Lower lobe of right lung (tissue), 2 donors: ENCODE measurements around the gene PALD1. TPM values are rescaled to one million over a fixed set of nuclear protein-coding genes. Genes with fewer than 3 reads are reported as not detected.

Experiments used
- ATAC-seq, 2 donors: fragments of 200-7000 bp; cut with Tn5 transposase; one replicate each; pipeline ENCODE4 v1.9.1; 2020 to 2022; ENCODE audit warnings: mild to moderate bottlenecking in 2 of 2, moderate library complexity in 2 of 2
- DNase-seq: peaks from one replicate; pipeline ENCODE4 v3.0.0-alpha.2; 2020
- H3K27ac ChIP-seq: fragments of 200-600 bp; one replicate; pipeline ENCODE4 v1.8.0; 2022
- H3K27me3 ChIP-seq: fragments of 200-600 bp; one replicate; pipeline ENCODE4 v1.8.0; 2022; ENCODE audit warnings: low read depth
- H3K36me3 ChIP-seq: fragments of 200-600 bp; one replicate; pipeline ENCODE4 v1.8.0; 2022; ENCODE audit warnings: mild to moderate bottlenecking
- H3K4me1 ChIP-seq: fragments of 200-600 bp; one replicate; pipeline ENCODE4 v1.8.0; 2022
- H3K4me3 ChIP-seq: fragments of 200-600 bp; one replicate; pipeline ENCODE4 v1.8.0; 2022; ENCODE audit warnings: mild to moderate bottlenecking
- H3K9me3 ChIP-seq: fragments of 200-600 bp; one replicate; pipeline ENCODE4 v1.8.0; 2022
- CTCF ChIP-seq: fragments of 200-600 bp; IDR thresholded peaks from one replicate; pipeline ENCODE4 v1.8.0; 2022; ENCODE audit warnings: antibody characterized with exemption, mild to moderate bottlenecking
- intact Hi-C: fragments of 100-400 bp; cut with DNase I; formaldehyde crosslinking; loops from one replicate; pipeline ENCODE4 v1.11.0; 2022
- total RNA-seq: library from RNA; stranded (reverse); fragmentation: NEBNext Ultra II Directional; extraction: Animal tissue kit (Norgen Biotek cat#: 25700); gene quantifications from one replicate; pipeline ENCODE4 v1.2.1, GENCODE V29; 2021
- donor health status: DM: no; HTN: yes; CAD: no; lungs with severe emphysema.

PALD1 gene
- total RNA-seq, 1 donor from 2014 or later: 16.0 TPM

- H3K4me1 ChIP-seq: peaks cover 44% of the 10 kb centered on the region
- no peak overlapping the region for H3K4me3 ChIP-seq
- no peaks in the 10 kb centered on the region for H3K9me3 ChIP-seq
- peaks cover 1% of the 10 kb centered on the region for H3K36me3 ChIP-seq
- ATAC-seq (no peak), DNase-seq (no peak)
- H3K27me3 ChIP-seq: no peaks in the 10 kb centered on the region
- intact Hi-C loops: no loop called here
- no peak for TF ChIP-seq CTCF
- H3K27ac ChIP-seq: no peak overlapping the region
Observed at GRCh38 chr10:70433581-70434280, 44.8 kb upstream of the PALD1 start.

- peaks cover 36% of the 10 kb centered on the region for H3K4me1 ChIP-seq
- H3K9me3 ChIP-seq: no peaks in the 10 kb centered on the region
- no peak overlapping the region for H3K27ac ChIP-seq
- no peak for TF ChIP-seq CTCF
- H3K36me3 ChIP-seq: no peaks in the 10 kb centered on the region
- intact Hi-C loops: no loop called here
- no peak overlapping the region for H3K4me3 ChIP-seq
- DNase-seq (no peak), ATAC-seq (no peak)
- H3K27me3 ChIP-seq: peaks cover 17% of the 10 kb centered on the region
Observed at GRCh38 chr10:70435241-70436085, 43.1 kb upstream of the PALD1 start.

GRCh38 chr10:70437721-70438120 is 40.8 kb upstream of the PALD1 start:
- TF ChIP-seq CTCF: no peak

GRCh38 chr10:70440296-70441160 is 38.0 kb upstream of the PALD1 start:
- peaks cover 18% of the 10 kb centered on the region for H3K4me1 ChIP-seq
- intact Hi-C loops: no loop called here
- no peaks in the 10 kb centered on the region for H3K9me3 ChIP-seq
- no peak for TF ChIP-seq CTCF
- DNase-seq (no peak), ATAC-seq (peak; percentile 4 to 35)
- peak overlapping the region; percentile 38 for H3K4me3 ChIP-seq
- H3K27ac ChIP-seq: no peak overlapping the region
- H3K36me3 ChIP-seq: no peaks in the 10 kb centered on the region
- peaks cover 39% of the 10 kb centered on the region for H3K27me3 ChIP-seq

More at GRCh38 chr10:70437721-70438120, 40.8 kb upstream of the PALD1 start:
- Histone ChIP-seq H3K27me3 (peaks cover 39% of the 10 kb centered on the region), H3K27ac (no peak overlapping the region), H3K36me3 (no peaks in the 10 kb centered on the region), H3K4me3 (no peak overlapping the region), H3K9me3 (no peaks in the 10 kb centered on the region), H3K4me1 (peaks cover 29% of the 10 kb centered on the region)
- intact Hi-C loops: no loop called here
- ATAC-seq (no peak), DNase-seq (no peak)
